HEK293 (cell line): Measurements from ENCODE around the gene FLNA.

Experiments used
- HOXA7 ChIP-seq: sonication (generic); formaldehyde crosslinking; IDR thresholded peaks from 2 replicates; pipeline ENCODE4 v1.8.1; 2022; ENCODE audit warnings: missing genetic modification reagents, borderline replicate concordance
- REPIN1 ChIP-seq: fragments of 450-650 bp; formaldehyde crosslinking; IDR thresholded peaks from 2 replicates; pipeline ENCODE4 v1.5.1; 2017; ENCODE audit warnings: missing biosample characterization, missing genetic modification characterization, low read depth
- ZBTB1 ChIP-seq: fragments of 450-650 bp; formaldehyde crosslinking; IDR thresholded peaks from 2 replicates; pipeline ENCODE4 v1.5.1; 2016; ENCODE audit warnings: missing biosample characterization, missing genetic modification characterization
- ZBTB17 ChIP-seq: fragments of 450-650 bp; formaldehyde crosslinking; IDR thresholded peaks from 2 replicates; pipeline ENCODE4 v1.5.1; 2016; ENCODE audit warnings: missing biosample characterization, missing genetic modification characterization
- ZNF138 ChIP-seq: fragments of 450-650 bp; formaldehyde crosslinking; IDR thresholded peaks from 2 replicates; pipeline ENCODE4 v1.5.1; 2016; ENCODE audit warnings: missing biosample characterization, missing genetic modification characterization, borderline replicate concordance
- ZNF140 ChIP-seq: fragments of 450-650 bp; formaldehyde crosslinking; IDR thresholded peaks from 2 replicates; pipeline ENCODE4 v1.5.1; 2016; ENCODE audit warnings: missing biosample characterization, missing genetic modification characterization
- ZNF274 ChIP-seq, 2 experiments: fragments of 200-500 bp in 1 of 2; fragments of 450-650 bp in 1 of 2; sonication (Bioruptor generic) in 1 of 2; formaldehyde crosslinking in 1 of 2; IDR thresholded peaks; 2 replicates each; pipeline versions ENCODE4 v1.5.1 to v1.6.1; 2014 to 2016; ENCODE audit warnings: borderline replicate concordance in 1 of 2, inconsistent platforms in 1 of 2, low read length in 1 of 2, missing biosample characterization in 1 of 2, missing genetic modification characterization in 1 of 2
- ZNF324 ChIP-seq: fragments of 450-650 bp; formaldehyde crosslinking; IDR thresholded peaks from 2 replicates; pipeline ENCODE4 v1.5.1; 2016; ENCODE audit warnings: missing biosample characterization, missing genetic modification characterization
- ZNF423 ChIP-seq: fragments of 450-650 bp; formaldehyde crosslinking; IDR thresholded peaks from 2 replicates; pipeline ENCODE4 v1.5.1; 2016; ENCODE audit warnings: missing biosample characterization, missing genetic modification characterization
- ZNF621 ChIP-seq: fragments of 450-650 bp; formaldehyde crosslinking; IDR thresholded peaks from 2 replicates; pipeline ENCODE4 v1.5.1; 2017; ENCODE audit warnings: missing biosample characterization, missing genetic modification characterization
- TF ChIP-seq, protein P1 (sequence below): IDR thresholded peaks from 2 replicates; pipeline ENCODE4 v1.6.1; 2011; ENCODE audit warnings: mild to moderate bottlenecking, low read depth, low read length, borderline replicate concordance
- TF ChIP-seq, protein P2 (sequence below): fragments of 450-650 bp; formaldehyde crosslinking; IDR thresholded peaks from 2 replicates; pipeline ENCODE4 v1.5.1; 2016; ENCODE audit warnings: missing biosample characterization, missing genetic modification characterization
- TF ChIP-seq, protein P3 (sequence below): fragments of 450-650 bp; formaldehyde crosslinking; IDR thresholded peaks from 2 replicates; pipeline ENCODE4 v1.5.1; 2017; ENCODE audit warnings: missing biosample characterization, missing genetic modification characterization

DNA sequence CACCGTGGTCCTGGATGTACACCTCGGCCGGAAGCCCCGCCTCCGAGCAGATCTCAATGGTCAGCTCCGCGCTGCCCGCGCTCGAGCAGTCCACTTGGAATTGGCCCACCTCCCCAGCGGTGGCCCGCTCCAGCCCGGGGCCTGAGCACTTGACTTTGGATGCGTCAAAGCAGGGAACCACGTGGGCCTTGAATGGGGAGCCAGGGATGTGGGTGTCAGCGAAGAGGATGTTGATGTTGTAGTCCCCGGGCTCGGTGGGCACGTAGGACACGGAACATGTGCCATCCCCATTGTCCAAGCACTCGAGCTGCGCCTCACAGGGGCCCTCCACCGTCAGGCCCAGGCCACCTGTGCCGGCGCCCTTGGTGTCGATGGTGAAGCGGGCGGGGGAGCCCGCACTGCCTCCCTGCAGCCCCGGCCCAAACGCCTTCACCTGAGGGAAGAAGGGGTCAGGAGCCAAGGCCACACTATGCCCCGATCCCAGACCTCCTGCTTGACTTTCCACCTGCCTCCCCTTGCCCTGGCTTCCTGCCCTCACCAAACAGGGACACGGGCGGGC lies 14.2 kb downstream of the FLNA start:
- TF ChIP-seq, protein P1, sequence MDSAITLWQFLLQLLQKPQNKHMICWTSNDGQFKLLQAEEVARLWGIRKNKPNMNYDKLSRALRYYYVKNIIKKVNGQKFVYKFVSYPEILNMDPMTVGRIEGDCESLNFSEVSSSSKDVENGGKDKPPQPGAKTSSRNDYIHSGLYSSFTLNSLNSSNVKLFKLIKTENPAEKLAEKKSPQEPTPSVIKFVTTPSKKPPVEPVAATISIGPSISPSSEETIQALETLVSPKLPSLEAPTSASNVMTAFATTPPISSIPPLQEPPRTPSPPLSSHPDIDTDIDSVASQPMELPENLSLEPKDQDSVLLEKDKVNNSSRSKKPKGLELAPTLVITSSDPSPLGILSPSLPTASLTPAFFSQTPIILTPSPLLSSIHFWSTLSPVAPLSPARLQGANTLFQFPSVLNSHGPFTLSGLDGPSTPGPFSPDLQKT, result no peak
- TF ChIP-seq ZNF621 (tag by site-specific recombination), result no peak
- no peak for TF ChIP-seq ZNF138
- TF ChIP-seq ZNF423 (tag by site-specific recombination), result no peak
- no peak for TF ChIP-seq HOXA7 (CRISPR knock-in tag)
- TF ChIP-seq ZNF274 (IDR thresholded peaks at IDR 0.05; ENCODE audit: low read length), result no peak
- no peak for TF ChIP-seq ZNF274 (tag by site-specific recombination; IDR thresholded peaks at IDR 0.05; ENCODE audit: borderline replicate concordance)
- TF ChIP-seq, protein P2, sequence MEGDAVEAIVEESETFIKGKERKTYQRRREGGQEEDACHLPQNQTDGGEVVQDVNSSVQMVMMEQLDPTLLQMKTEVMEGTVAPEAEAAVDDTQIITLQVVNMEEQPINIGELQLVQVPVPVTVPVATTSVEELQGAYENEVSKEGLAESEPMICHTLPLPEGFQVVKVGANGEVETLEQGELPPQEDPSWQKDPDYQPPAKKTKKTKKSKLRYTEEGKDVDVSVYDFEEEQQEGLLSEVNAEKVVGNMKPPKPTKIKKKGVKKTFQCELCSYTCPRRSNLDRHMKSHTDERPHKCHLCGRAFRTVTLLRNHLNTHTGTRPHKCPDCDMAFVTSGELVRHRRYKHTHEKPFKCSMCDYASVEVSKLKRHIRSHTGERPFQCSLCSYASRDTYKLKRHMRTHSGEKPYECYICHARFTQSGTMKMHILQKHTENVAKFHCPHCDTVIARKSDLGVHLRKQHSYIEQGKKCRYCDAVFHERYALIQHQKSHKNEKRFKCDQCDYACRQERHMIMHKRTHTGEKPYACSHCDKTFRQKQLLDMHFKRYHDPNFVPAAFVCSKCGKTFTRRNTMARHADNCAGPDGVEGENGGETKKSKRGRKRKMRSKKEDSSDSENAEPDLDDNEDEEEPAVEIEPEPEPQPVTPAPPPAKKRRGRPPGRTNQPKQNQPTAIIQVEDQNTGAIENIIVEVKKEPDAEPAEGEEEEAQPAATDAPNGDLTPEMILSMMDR, result no peak
- TF ChIP-seq ZBTB1, result no peak
- TF ChIP-seq ZNF324 (tag by site-specific recombination), result no peak
- no peak for TF ChIP-seq REPIN1 (tag by site-specific recombination)
- TF ChIP-seq, protein P3, sequence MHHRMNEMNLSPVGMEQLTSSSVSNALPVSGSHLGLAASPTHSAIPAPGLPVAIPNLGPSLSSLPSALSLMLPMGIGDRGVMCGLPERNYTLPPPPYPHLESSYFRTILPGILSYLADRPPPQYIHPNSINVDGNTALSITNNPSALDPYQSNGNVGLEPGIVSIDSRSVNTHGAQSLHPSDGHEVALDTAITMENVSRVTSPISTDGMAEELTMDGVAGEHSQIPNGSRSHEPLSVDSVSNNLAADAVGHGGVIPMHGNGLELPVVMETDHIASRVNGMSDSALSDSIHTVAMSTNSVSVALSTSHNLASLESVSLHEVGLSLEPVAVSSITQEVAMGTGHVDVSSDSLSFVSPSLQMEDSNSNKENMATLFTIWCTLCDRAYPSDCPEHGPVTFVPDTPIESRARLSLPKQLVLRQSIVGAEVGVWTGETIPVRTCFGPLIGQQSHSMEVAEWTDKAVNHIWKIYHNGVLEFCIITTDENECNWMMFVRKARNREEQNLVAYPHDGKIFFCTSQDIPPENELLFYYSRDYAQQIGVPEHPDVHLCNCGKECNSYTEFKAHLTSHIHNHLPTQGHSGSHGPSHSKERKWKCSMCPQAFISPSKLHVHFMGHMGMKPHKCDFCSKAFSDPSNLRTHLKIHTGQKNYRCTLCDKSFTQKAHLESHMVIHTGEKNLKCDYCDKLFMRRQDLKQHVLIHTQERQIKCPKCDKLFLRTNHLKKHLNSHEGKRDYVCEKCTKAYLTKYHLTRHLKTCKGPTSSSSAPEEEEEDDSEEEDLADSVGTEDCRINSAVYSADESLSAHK (tag by site-specific recombination), result no peak
- TF ChIP-seq ZBTB17 (tag by site-specific recombination), result no peak
- TF ChIP-seq ZNF140, result no peak
